ENCODE results near the gene FAM180B. TPM values are rescaled to one million over a fixed set of nuclear protein-coding genes. Genes with fewer than 3 reads are reported as not detected.

FAM180B gene
- total and polyA plus RNA-seq, 2 of the 4 experiments (the other 2 are of a cell fraction): not detected

- peak overlapping the region; percentile 83 for H2AFZ ChIP-seq (replicated peaks; ENCODE audit: low read length, poor library complexity)
- H3K23ac ChIP-seq (ENCODE audit: low read depth, low read length): no peak overlapping the region
- DNase-seq (no peak), ATAC-seq (ENCODE audit: low read depth) (no peak)
- H3K4me2 ChIP-seq (ENCODE audit: low read depth, low read length): no peak overlapping the region
- H3K36me3 ChIP-seq (ENCODE audit: control insufficient read depth, insufficient read depth, low read length): peaks cover under 1% of the 10 kb centered on the region
- H2BK15ac ChIP-seq (ENCODE audit: low read depth, low read length): no peak overlapping the region
- 38% methylated on average over 75 of the region's 122 CpGs; no CpG with 5 or more reads in 1 of the 2 experiments for WGBS, 2 experiments (ENCODE audit: extremely low coverage in 2 of 2, insufficient read length in 1 of 2)
- H3K56ac ChIP-seq (ENCODE audit: extremely low read depth, insufficient read depth, low read length): no peak overlapping the region
- H3K9me1 ChIP-seq (ENCODE audit: insufficient read depth, low read length): no peaks in the 10 kb centered on the region
- CTCF ChIA-PET: no interaction called here
- H3K4me3 ChIP-seq (ENCODE audit: insufficient read depth, low read depth, low read length): peak overlapping the region; percentile 23; the same call in 1 of the 2 replicates
- H4K91ac ChIP-seq (ENCODE audit: insufficient read depth, low read depth, low read length): no peak overlapping the region
- no TSS peak for BruUV-seq (replicated peaks)
- H4K5ac ChIP-seq (ENCODE audit: low read depth, low read length): no peak overlapping the region
- POLR2A ChIA-PET (ENCODE audit: unreplicated experiment): no interaction called here
- H2BK20ac ChIP-seq (ENCODE audit: low read depth, low read length): no peak overlapping the region
- H3K79me1 ChIP-seq (ENCODE audit: low read depth in 1 of 2, low read length in 2 of 2): no peaks in the 10 kb centered on the region
- no peak overlapping the region for H3K4ac ChIP-seq (ENCODE audit: low read depth, low read length)
- no peaks in the 10 kb centered on the region for H3K4me1 ChIP-seq (ENCODE audit: control insufficient read depth, insufficient read depth, low read length)
- intact Hi-C loops (cut with micrococcal nuclease): no loop called here
- in situ Hi-C loops (cut with MboI; ENCODE audit: low sequenced_read_pairs): no loop called here
- H2AK9ac ChIP-seq (replicated peaks; ENCODE audit: low read depth, low read length, poor library complexity): no peak overlapping the region
- dilution Hi-C loops (cut with HindIII; ENCODE audit: low sequenced_read_pairs, unreplicated experiment): no loop called here
- no peak overlapping the region for H2BK120ac ChIP-seq (ENCODE audit: low read depth, low read length)
- no peak overlapping the region for H2BK5ac ChIP-seq (ENCODE audit: low read depth, low read length, poor library complexity, severe bottlenecking)
- H2AK5ac ChIP-seq (ENCODE audit: low read depth, low read length): no peak overlapping the region
- H4K8ac ChIP-seq (ENCODE audit: low read depth in 2 of 2, low read length in 2 of 2): no peak overlapping the region; a peak in 1 of 4 replicates
- no peak overlapping the region for H3K18ac ChIP-seq (ENCODE audit: low read depth, low read length)
- H3K14ac ChIP-seq (replicated peaks; ENCODE audit: low read depth, low read length): no peak overlapping the region
- no peak overlapping the region for H3K27ac ChIP-seq (ENCODE audit: insufficient read depth, low read length)
- H3K9me3 ChIP-seq (ENCODE audit: control insufficient read depth, insufficient read depth, low read length): peaks cover 3% of the 10 kb centered on the region
- H4K20me1 ChIP-seq (ENCODE audit: insufficient read depth, low read length): no peaks in the 10 kb centered on the region
- no peak overlapping the region for H3K9ac ChIP-seq (ENCODE audit: low read depth, low read length)
- H3K27me3 ChIP-seq (ENCODE audit: control insufficient read depth, insufficient read depth, low read length): peaks cover 49% of the 10 kb centered on the region
- no peak for TF ChIP-seq USF2 (IDR thresholded peaks at IDR 0.05; ENCODE audit: low read depth, low read length)
- TF ChIP-seq RAD21 (IDR thresholded peaks at IDR 0.05; ENCODE audit: low read length): no peak
- TF ChIP-seq RCOR1 (IDR thresholded peaks at IDR 0.05; ENCODE audit: insufficient replicate concordance, low read length): no peak
- no peak for TF ChIP-seq CTCF (conservative IDR thresholded peaks at IDR 0.05; ENCODE audit: low read depth, low read length)
- TF ChIP-seq NFE2L2 (IDR thresholded peaks at IDR 0.05; ENCODE audit: low read depth, low read length): no peak
- no peak for TF ChIP-seq MXI1 (IDR thresholded peaks at IDR 0.05; ENCODE audit: borderline replicate concordance, low read depth, low read length)
- no peak for TF ChIP-seq FOS (IDR thresholded peaks at IDR 0.05; ENCODE audit: low read depth, low read length)
- TF ChIP-seq MAFK (IDR thresholded peaks at IDR 0.05; ENCODE audit: low read depth, low read length): no peak
- TF ChIP-seq CHD1 (IDR thresholded peaks at IDR 0.05; ENCODE audit: low read depth, low read length): no peak
- TF ChIP-seq RFX5 (IDR thresholded peaks at IDR 0.05; ENCODE audit: low read depth, low read length): no peak
- TF ChIP-seq BHLHE40 (IDR thresholded peaks at IDR 0.05; ENCODE audit: low read depth, low read length): no peak
- no peak for TF ChIP-seq MAZ (IDR thresholded peaks at IDR 0.05; ENCODE audit: borderline replicate concordance, low read depth, low read length)
- TF ChIP-seq CEBPB (IDR thresholded peaks at IDR 0.05; ENCODE audit: low read depth, low read length): no peak
- TF ChIP-seq SMC3 (IDR thresholded peaks at IDR 0.05; ENCODE audit: low read depth, low read length): no peak
Observed at GRCh38 chr11:47589977-47590861, 3.7 kb downstream of the FAM180B start.
